Body of pancreas (tissue), 4 donors: ENCODE measurements around the gene FAM107A.

ENCODE experiments used
- POLR2A ChIP-seq, 3 donors: fragments of 450-650 bp; IDR thresholded peaks; one replicate each; pipeline ENCODE4 v1.6.1; 2016; ENCODE audit warnings: antibody characterized with exemption in 3 of 3, mild to moderate bottlenecking in 2 of 3
- TF ChIP-seq, protein P1 (sequence below), 7 experiments: fragments of 450-650 bp in 4 of 7; fragments of 200-600 bp in 3 of 7; sonication (generic) in 3 of 7; IDR thresholded peaks; one replicate each; pipeline ENCODE4 v1.5.1; 2016 to 2019; ENCODE audit warnings: antibody characterized with exemption in 7 of 7

DNA sequence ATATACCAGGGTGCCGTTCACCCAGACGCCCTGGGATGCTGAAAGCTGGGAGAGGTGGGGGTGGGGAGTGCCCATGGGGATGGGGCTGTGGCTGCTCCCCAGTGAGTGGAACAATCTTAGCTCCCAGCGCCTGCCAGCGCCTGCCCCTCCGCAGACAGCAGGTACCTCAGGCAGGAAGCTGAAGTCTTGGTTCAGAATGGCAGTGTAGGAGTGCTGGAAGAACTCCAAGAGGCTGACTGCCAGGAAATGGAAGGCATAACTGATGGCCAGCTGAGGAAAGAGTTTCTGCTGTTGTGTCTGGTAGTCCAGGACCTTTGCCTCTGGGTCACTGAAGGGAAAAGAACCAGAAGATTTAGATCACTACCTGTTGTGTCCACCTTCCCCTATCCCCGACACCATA, 48.6 kb downstream of the FAM107A start:
- TF ChIP-seq, protein P1, sequence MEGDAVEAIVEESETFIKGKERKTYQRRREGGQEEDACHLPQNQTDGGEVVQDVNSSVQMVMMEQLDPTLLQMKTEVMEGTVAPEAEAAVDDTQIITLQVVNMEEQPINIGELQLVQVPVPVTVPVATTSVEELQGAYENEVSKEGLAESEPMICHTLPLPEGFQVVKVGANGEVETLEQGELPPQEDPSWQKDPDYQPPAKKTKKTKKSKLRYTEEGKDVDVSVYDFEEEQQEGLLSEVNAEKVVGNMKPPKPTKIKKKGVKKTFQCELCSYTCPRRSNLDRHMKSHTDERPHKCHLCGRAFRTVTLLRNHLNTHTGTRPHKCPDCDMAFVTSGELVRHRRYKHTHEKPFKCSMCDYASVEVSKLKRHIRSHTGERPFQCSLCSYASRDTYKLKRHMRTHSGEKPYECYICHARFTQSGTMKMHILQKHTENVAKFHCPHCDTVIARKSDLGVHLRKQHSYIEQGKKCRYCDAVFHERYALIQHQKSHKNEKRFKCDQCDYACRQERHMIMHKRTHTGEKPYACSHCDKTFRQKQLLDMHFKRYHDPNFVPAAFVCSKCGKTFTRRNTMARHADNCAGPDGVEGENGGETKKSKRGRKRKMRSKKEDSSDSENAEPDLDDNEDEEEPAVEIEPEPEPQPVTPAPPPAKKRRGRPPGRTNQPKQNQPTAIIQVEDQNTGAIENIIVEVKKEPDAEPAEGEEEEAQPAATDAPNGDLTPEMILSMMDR (IDR thresholded peaks at IDR 0.05) = no peak
- TF ChIP-seq POLR2A (IDR thresholded peaks at IDR 0.05) = no peak
